Measurements from ENCODE around the gene KRT8.

The KRT8 gene

GRCh38 chr12:52942066-52942900, 37.4 kb upstream of the KRT8 start:
- H3K4me3 ChIP-seq (ENCODE audit: low read depth, low read length), result no peak overlapping the region
- TF ChIP-seq, protein P1, sequence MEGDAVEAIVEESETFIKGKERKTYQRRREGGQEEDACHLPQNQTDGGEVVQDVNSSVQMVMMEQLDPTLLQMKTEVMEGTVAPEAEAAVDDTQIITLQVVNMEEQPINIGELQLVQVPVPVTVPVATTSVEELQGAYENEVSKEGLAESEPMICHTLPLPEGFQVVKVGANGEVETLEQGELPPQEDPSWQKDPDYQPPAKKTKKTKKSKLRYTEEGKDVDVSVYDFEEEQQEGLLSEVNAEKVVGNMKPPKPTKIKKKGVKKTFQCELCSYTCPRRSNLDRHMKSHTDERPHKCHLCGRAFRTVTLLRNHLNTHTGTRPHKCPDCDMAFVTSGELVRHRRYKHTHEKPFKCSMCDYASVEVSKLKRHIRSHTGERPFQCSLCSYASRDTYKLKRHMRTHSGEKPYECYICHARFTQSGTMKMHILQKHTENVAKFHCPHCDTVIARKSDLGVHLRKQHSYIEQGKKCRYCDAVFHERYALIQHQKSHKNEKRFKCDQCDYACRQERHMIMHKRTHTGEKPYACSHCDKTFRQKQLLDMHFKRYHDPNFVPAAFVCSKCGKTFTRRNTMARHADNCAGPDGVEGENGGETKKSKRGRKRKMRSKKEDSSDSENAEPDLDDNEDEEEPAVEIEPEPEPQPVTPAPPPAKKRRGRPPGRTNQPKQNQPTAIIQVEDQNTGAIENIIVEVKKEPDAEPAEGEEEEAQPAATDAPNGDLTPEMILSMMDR (IDR thresholded peaks at IDR 0.05; ENCODE audit: low read depth, low read length), result no peak

DNA sequence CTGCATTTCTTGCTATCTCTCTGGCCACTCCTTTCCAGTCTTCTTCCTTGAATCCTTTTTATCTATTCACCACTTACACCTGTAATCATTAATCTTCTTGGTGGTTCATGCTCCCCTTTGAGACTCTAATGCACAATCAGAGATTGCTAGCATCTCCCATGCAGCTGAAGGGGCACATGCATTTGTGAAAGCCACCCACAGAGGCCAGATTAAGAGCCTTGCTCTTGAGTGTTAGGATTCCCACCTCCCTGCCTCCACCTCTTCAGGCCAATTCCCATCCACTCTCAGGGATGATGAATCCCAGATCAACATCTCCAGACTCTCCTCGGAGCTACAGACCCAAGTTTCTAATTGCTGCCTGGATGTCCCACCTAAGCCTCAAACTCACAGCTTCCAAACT, 24.7 kb upstream of the KRT8 start:
- H3K4me3 ChIP-seq (ENCODE audit: low read depth, low read length), result no peak overlapping the region
- TF ChIP-seq, protein P1 (IDR thresholded peaks at IDR 0.05; ENCODE audit: low read depth, low read length), result no peak

GRCh38 chr12:52927964-52928363, 23.1 kb upstream of the KRT8 start:
- no peak overlapping the region for H3K4me3 ChIP-seq (ENCODE audit: low read depth, low read length)
- TF ChIP-seq, protein P1 (IDR thresholded peaks at IDR 0.05; ENCODE audit: low read depth, low read length), result no peak

DNA sequence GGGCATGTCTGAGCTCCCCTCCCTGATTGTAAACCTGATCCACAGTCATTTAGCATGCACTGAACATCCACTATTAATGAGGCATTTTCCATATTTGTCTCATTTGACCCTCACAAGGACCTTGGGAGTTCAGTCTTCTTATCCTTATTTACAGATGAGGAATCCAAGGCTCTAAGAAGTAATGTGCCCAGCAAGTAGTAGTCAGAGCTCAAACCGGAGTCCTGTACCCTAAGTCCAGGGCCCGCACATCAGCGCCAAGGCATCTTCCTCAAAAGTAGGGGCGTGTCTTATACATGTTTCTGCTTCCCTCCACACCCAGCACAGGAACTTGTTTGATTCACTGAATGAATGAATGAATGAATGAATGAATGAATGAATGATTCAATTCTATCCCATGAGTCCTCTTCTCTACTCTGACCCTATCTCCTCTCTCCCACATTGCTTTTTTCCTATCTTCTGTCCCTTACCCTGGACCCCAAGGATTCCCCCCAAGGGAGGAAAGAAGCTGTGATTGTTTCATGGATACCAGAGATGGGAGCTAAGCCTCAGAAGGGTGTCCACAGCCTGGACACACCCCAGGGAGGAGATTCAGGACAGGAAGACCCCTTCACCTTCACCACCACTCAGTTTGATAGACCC, 21.8 kb upstream of the KRT8 start:
- no peak overlapping the region for H3K4me3 ChIP-seq (ENCODE audit: low read depth, low read length)
- TF ChIP-seq, protein P1 (IDR thresholded peaks at IDR 0.05; ENCODE audit: low read depth, low read length), result no peak

- TF ChIP-seq, protein P1 (IDR thresholded peaks at IDR 0.05; ENCODE audit: low read depth, low read length), result no peak
- H3K4me3 ChIP-seq (ENCODE audit: low read depth, low read length), result no peak overlapping the region
These were observed 21.1 kb upstream of the KRT8 start for GRCh38 chr12:52925717-52926595.

GRCh38 chr12:52924764-52925716, 20.2 kb upstream of the KRT8 start:
- H3K4me3 ChIP-seq (ENCODE audit: low read depth, low read length), result no peak overlapping the region
- TF ChIP-seq, protein P1 (IDR thresholded peaks at IDR 0.05; ENCODE audit: low read depth, low read length), result no peak
